K562 (cell line): ENCODE results near the gene MATR3. TPM values are rescaled to one million over a fixed set of nuclear protein-coding genes. Genes with fewer than 3 reads are reported as not detected.
A peak's percentile ranks its signal among the peaks of the same experiment; 100 is the strongest.

ENCODE experiments used
- ATAC-seq: fragments of 200-7000 bp; cut with Tn5 transposase; 3 replicates; pipeline ENCODE4 v1.9.1; 2020; ENCODE audit warnings: moderate library complexity
- BruUV-seq: library from RNA; stranded (reverse); fragments of 400-500 nt; replicated peaks from 2 replicates; lab custom pipeline; 2021; lab: Mats Ljungman, UMichigan
- CTCF ChIA-PET: fragments of 300-600 bp; formaldehyde crosslinking; extraction: SDS; loops from one replicate; lab custom pipeline; 2021; ENCODE audit warnings: low intra/inter-chr PET ratio; lab: Yijun Ruan, JAX
- POLR2A ChIA-PET: fragments of 300-600, 350-650 bp; sonication (Branson Sonifier 250); formaldehyde crosslinking; extraction: SDS; loops from one replicate; lab custom pipeline; 2021; ENCODE audit warnings: antibody characterized with exemption, inconsistent platforms; lab: Yijun Ruan, JAX
- DNase-seq, 4 experiments: peaks; one replicate each; pipeline versions ENCODE4 v3.0.0 to v3.0.0-alpha.2; 2011 to 2018; ENCODE audit warnings: low spot score in 3 of 4, mixed read lengths in 3 of 4; ENCODE audit errors: extremely low read depth in 1 of 4
- FAIRE-seq: peaks from 2 replicates; lab custom pipeline; 2011; peaks lifted over from hg19 to GRCh38; lab: Jason Lieb, UNC
- H2AFZ ChIP-seq: 2 replicates; pipeline ENCODE4 v1.6.0; 2011; ENCODE audit warnings: low read depth, low read length, control low read depth, inconsistent platforms
- H3K27ac ChIP-seq: fragments of 200-600 bp; 3 replicates; pipeline ENCODE4 v1.8.0; 2011; ENCODE audit warnings: low read depth, mild to moderate bottlenecking, control low read depth, inconsistent platforms, low read length, moderate library complexity, mixed read lengths; ENCODE audit errors: extremely low read depth
- H3K27me3 ChIP-seq, 2 experiments: fragments of 300-600 bp in 1 of 2; 2 replicates in 1 of 2; 3 replicates in 1 of 2; pipeline versions ENCODE4 v1.6.0 to v1.8.0; 2011; ENCODE audit warnings: inconsistent platforms in 2 of 2, low read length in 2 of 2, mild to moderate bottlenecking in 1 of 2, mixed read lengths in 1 of 2, moderate library complexity in 1 of 2; ENCODE audit not compliant: control insufficient read depth in 2 of 2, insufficient read depth in 2 of 2
- H3K36me3 ChIP-seq: fragments of 300-600 bp; 3 replicates; pipeline ENCODE4 v1.8.0; 2011; ENCODE audit warnings: mild to moderate bottlenecking, low read length, inconsistent platforms; ENCODE audit not compliant: control insufficient read depth, insufficient read depth
- H3K4me1 ChIP-seq, 2 experiments: fragments of 200-600 bp in 1 of 2; replicated peaks in 1 of 2; 2 replicates in 1 of 2; 3 replicates in 1 of 2; pipeline versions ENCODE4 v1.5.1 to v1.8.0; 2011; ENCODE audit warnings: inconsistent platforms in 2 of 2, low read length in 2 of 2, mild to moderate bottlenecking in 1 of 2, mixed read lengths in 1 of 2, moderate library complexity in 1 of 2; ENCODE audit not compliant: control insufficient read depth in 2 of 2, insufficient read depth in 2 of 2
- H3K4me2 ChIP-seq: 2 replicates; pipeline ENCODE4 v1.6.1; 2011; ENCODE audit warnings: low read length, control low read depth, inconsistent platforms, mixed read lengths; ENCODE audit not compliant: insufficient read depth
- H3K4me3 ChIP-seq: fragments of 200-600 bp; sonication (generic), shearing (Covaris generic); 2 replicates; pipeline ENCODE4 v1.5.1; 2016; ENCODE audit warnings: control low read depth, inconsistent platforms
- H3K79me2 ChIP-seq: fragments of 200-600 bp; 3 replicates; pipeline ENCODE4 v1.8.0; 2011; ENCODE audit warnings: low read length, inconsistent platforms; ENCODE audit not compliant: control insufficient read depth, insufficient read depth
- H3K9ac ChIP-seq, 2 experiments: 2 replicates each; pipeline versions ENCODE4 v1.6.0 to v1.6.1; 2011; ENCODE audit warnings: low read depth in 2 of 2, low read length in 2 of 2, control low read depth in 1 of 2, inconsistent platforms in 1 of 2, mild to moderate bottlenecking in 1 of 2, mixed read lengths in 1 of 2; ENCODE audit not compliant: insufficient read depth in 1 of 2
- H3K9me1 ChIP-seq: one replicate; pipeline ENCODE4 v1.6.0; 2011; ENCODE audit warnings: inconsistent platforms, mild to moderate bottlenecking, low read length, moderate library complexity; ENCODE audit not compliant: control insufficient read depth, insufficient read depth
- H3K9me3 ChIP-seq: replicated peaks from 2 replicates; pipeline ENCODE4 v1.5.1; 2011; ENCODE audit warnings: low read depth, low read length, inconsistent platforms; ENCODE audit not compliant: control insufficient read depth, insufficient read depth
- H4K20me1 ChIP-seq: replicated peaks from 2 replicates; pipeline ENCODE4 v1.6.1; 2011; ENCODE audit warnings: low read length, inconsistent platforms, mixed read lengths; ENCODE audit not compliant: control insufficient read depth, insufficient read depth
- ADNP ChIP-seq: fragments of 200-800 bp; sonication (Bioruptor generic); IDR thresholded peaks from 2 replicates; pipeline ENCODE4 v1.6.1; 2016; ENCODE audit warnings: missing genetic modification characterization, missing compliant biosample characterization
- BRF1 ChIP-seq: IDR thresholded peaks from 3 replicates; pipeline ENCODE4 v1.6.1; 2011; ENCODE audit warnings: borderline replicate concordance, mild to moderate bottlenecking; ENCODE audit not compliant: insufficient read length; ENCODE audit errors: extremely low read depth
- EWSR1 ChIP-seq: fragments of 450-650 bp; IDR thresholded peaks from 2 replicates; pipeline ENCODE4 v1.6.1; 2018; ENCODE audit warnings: borderline replicate concordance, mild to moderate bottlenecking, low read depth, moderate library complexity; ENCODE audit not compliant: partially characterized antibody
- FOXJ2 ChIP-seq: fragments of 200-800 bp; sonication (Bioruptor generic); IDR thresholded peaks from 2 replicates; pipeline ENCODE4 v1.6.1; 2016; ENCODE audit warnings: missing genetic modification characterization, missing compliant biosample characterization
- HIVEP1 ChIP-seq: fragments of 250-450 bp; sonication (Bioruptor Pico); IDR thresholded peaks from 2 replicates; pipeline ENCODE4 v1.4.0; 2020; ENCODE audit warnings: mild to moderate bottlenecking
- KAT8 ChIP-seq: fragments of 450-650 bp; IDR thresholded peaks from 2 replicates; pipeline ENCODE4 v1.6.1; 2016; ENCODE audit warnings: low read depth, mild to moderate bottlenecking
- L3MBTL2 ChIP-seq: fragments of 450-650 bp; IDR thresholded peaks from 2 replicates; pipeline ENCODE4 v1.6.1; 2016; ENCODE audit warnings: mild to moderate bottlenecking, moderate library complexity
- POLR3G ChIP-seq: IDR thresholded peaks from 2 replicates; pipeline ENCODE4 v1.6.1; 2011; ENCODE audit not compliant: insufficient read length, insufficient replicate concordance; ENCODE audit errors: extremely low read depth
- RAD21 ChIP-seq, 2 experiments: fragments of 250-450 bp in 1 of 2; fragments of 450-650 bp in 1 of 2; sonication (Bioruptor Pico) in 1 of 2; formaldehyde crosslinking in 1 of 2; IDR thresholded peaks in 1 of 2; conservative IDR thresholded peaks in 1 of 2; 2 replicates each; pipeline versions ENCODE4 v1.4.0 to v1.8.0; 2020 to 2022; ENCODE audit warnings: mild to moderate bottlenecking in 2 of 2, moderate library complexity in 1 of 2
- SMAD2 ChIP-seq: fragments of 150-350 bp; IDR thresholded peaks from 2 replicates; pipeline ENCODE4 v1.6.1; 2014; ENCODE audit warnings: low read depth, mild to moderate bottlenecking, low read length
- ZBTB7A ChIP-seq: IDR thresholded peaks from 2 replicates; pipeline ENCODE4 v1.6.1; 2011; ENCODE audit warnings: low read depth, mild to moderate bottlenecking, low read length, moderate library complexity, borderline replicate concordance; ENCODE audit not compliant: control insufficient read depth
- WGBS: fragments of 100-300 bp; shearing (Covaris generic); methylation state at CpG from one replicate; pipeline ENCODE4 v1.1.6; 2016; ENCODE audit warnings: low coverage, mixed read lengths; ENCODE audit not compliant: insufficient coverage; ENCODE audit errors: missing lambda C conversion rate; 5-methylcytosine and 5-hydroxymethylcytosine counted together
- in situ Hi-C: fragments of 300-500 bp; cut with MboI; formaldehyde crosslinking; loops from 4 replicates; pipeline ENCODE4 v1.15.0; 2018; ENCODE audit warnings: inconsistent platforms, mixed read lengths
- intact Hi-C: fragments of 100-400 bp; cut with micrococcal nuclease; formaldehyde crosslinking; loops from 2 replicates; pipeline ENCODE4 v1.14.2; 2022
- polyA plus RNA-seq, 8 experiments: library from polyadenylated mRNA; depleted of rRNA in 4 of 8; stranded (reverse) in 5 of 8; unstranded in 3 of 8; fragments of >200 nt; fragmentation: Nextera tagmentation in 2 of 8; fragmentation: Illumina TruSeq in 1 of 8; extraction: Ambion mirVana in 2 of 8; extraction: Trizol in 1 of 8; gene quantifications; 2 replicates each; pipeline versions ENCODE4 v1.2.1 to v1.2.3, GENCODE V29; 2011 to 2014; ENCODE audit warnings: inconsistent platforms in 1 of 8, missing spikeins in 1 of 8
- total RNA-seq, 7 experiments: library from RNA; depleted of rRNA in 6 of 7; stranded (reverse); fragments of >200 nt in 6 of 7; fragmentation: Illumina TruSeq in 2 of 7; extraction: Trizol in 2 of 7; gene quantifications; 2 replicates each; pipeline versions ENCODE4 v1.2.1 to v1.2.3, GENCODE V29; 2011 to 2021; ENCODE audit warnings: low replicate concordance in 1 of 7
- TF ChIP-seq, protein P1 (sequence below): fragments of 450-650 bp; IDR thresholded peaks from one replicate; pipeline ENCODE4 v1.6.1; 2018; ENCODE audit warnings: mild to moderate bottlenecking, moderate library complexity; ENCODE audit not compliant: partially characterized antibody
- TF ChIP-seq, protein P2 (sequence below): fragments of 450-650 bp; formaldehyde crosslinking; conservative IDR thresholded peaks from 2 replicates; pipeline ENCODE4 v1.4.0; 2022; ENCODE audit warnings: mild to moderate bottlenecking, missing genetic modification characterization

MATR3 gene
- total and polyA plus RNA-seq, 9 of the 15 experiments (the other 6 are each of a cell fraction or from before 2014, with no cell fraction given), result 150 to 425 (median 263) TPM

DNA sequence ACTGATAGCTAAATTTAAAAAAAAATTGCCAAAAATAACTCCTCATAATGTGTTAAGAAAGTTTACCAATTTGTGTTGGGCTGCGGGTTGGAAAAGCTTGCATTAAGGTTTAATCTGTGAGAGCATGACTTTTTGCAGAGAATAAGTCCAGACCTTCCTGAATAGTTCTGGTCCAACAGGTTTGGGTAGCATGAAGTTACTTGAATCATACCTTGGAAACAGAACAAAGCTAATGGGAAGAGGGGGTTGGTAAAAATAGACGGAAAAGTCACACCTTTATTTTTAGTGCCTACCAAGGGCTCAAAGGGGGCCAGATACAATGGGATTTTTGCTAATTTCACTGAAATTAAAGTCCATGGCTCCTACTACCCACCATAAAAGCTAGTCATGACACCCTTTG lies 17.1 kb upstream of the MATR3 start (continued):
- TF ChIP-seq, protein P1, sequence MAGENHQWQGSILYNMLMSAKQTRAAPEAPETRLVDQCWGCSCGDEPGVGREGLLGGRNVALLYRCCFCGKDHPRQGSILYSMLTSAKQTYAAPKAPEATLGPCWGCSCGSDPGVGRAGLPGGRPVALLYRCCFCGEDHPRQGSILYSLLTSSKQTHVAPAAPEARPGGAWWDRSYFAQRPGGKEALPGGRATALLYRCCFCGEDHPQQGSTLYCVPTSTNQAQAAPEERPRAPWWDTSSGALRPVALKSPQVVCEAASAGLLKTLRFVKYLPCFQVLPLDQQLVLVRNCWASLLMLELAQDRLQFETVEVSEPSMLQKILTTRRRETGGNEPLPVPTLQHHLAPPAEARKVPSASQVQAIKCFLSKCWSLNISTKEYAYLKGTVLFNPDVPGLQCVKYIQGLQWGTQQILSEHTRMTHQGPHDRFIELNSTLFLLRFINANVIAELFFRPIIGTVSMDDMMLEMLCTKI, result no peak
- no peak for TF ChIP-seq SMAD2
- TF ChIP-seq L3MBTL2, result no peak
- no peak for TF ChIP-seq ADNP

DNA sequence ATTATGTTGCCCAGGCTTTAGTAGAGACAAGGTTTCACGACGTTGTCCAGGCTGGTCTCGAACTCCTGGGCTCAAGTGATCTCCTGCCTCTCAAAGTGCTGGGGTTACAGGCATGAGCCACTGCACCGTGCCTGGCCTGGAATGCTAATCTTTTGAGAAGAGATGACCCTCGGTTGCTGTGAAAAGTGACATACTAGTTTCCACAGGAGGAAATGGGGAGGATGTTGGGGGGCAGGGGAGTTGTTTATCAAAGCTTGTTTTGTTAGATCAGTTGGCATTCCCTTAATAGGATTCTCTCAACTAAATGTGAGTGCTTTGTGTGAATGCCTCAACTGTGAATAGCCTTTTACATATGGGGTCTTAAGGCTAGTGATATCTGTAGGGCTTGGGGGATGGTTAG lies 16.4 kb upstream of the MATR3 start:
- H2AFZ ChIP-seq, result no peak overlapping the region
- no peak for FAIRE-seq
- 7% methylated on average over 5 of the region's 5 CpGs for WGBS
- peak overlapping the region; percentile 66 for H3K27ac ChIP-seq
- H3K4me1 ChIP-seq, result peaks cover 16 to 42% of the 10 kb centered on the region in 2 experiments
- H3K27me3 ChIP-seq, result no peaks in the 10 kb centered on the region
- no peak for TF ChIP-seq ZBTB7A
- no peak for TF ChIP-seq FOXJ2 (tag)
- no peak for TF ChIP-seq POLR3G
- TF ChIP-seq RAD21 (CRISPR knock-in tag; conservative IDR thresholded peaks at IDR 0.05 in 1 of 2, IDR thresholded peaks at IDR 0.05 in 1 of 2), result no peak
- no peak for TF ChIP-seq EWSR1
- TF ChIP-seq, protein P2, sequence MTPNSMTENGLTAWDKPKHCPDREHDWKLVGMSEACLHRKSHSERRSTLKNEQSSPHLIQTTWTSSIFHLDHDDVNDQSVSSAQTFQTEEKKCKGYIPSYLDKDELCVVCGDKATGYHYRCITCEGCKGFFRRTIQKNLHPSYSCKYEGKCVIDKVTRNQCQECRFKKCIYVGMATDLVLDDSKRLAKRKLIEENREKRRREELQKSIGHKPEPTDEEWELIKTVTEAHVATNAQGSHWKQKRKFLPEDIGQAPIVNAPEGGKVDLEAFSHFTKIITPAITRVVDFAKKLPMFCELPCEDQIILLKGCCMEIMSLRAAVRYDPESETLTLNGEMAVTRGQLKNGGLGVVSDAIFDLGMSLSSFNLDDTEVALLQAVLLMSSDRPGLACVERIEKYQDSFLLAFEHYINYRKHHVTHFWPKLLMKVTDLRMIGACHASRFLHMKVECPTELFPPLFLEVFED, result no peak
- TF ChIP-seq HIVEP1 (CRISPR knock-in tag), result no peak
- no peak for TF ChIP-seq KAT8
- no peak for TF ChIP-seq BRF1
- TF ChIP-seq, all 486 proteins: peak for 0
- Histone ChIP-seq H3K4me3 (peak overlapping the region; percentile 72), H3K36me3 (peaks cover 71% of the 10 kb centered on the region), H3K9me3 (no peaks in the 10 kb centered on the region), H3K9ac (peak overlapping the region; percentile 88 to 89), H3K4me2 (peak overlapping the region; percentile 93), H3K9me1 (peaks cover 2% of the 10 kb centered on the region), H3K79me2 (peaks cover 93% of the 10 kb centered on the region), H4K20me1 (no peaks in the 10 kb centered on the region)
- BruUV-seq, result no TSS peak
- intact Hi-C loops (no loop called here), in situ Hi-C loops (no loop called here)
- no peak for ATAC-seq
- POLR2A ChIA-PET, result interaction anchor here (2.5 to 3.2 kb wide), 2 partner anchors 9 to 16 kb away, joined by 15 to 38 read pairs; partner anchors contain the start of gene MATR3
- no peak for DNase-seq
- CTCF ChIA-PET, result no interaction called here
